Neural cell (in vitro differentiated cells): Measurements from ENCODE around the gene MYBBP1A. TPM values are rescaled to one million over a fixed set of nuclear protein-coding genes. Genes with fewer than 3 reads are reported as not detected.

Source experiments
- H2AFZ ChIP-seq: fragments of 200-600, 300-800 bp; sonication (generic), shearing (Covaris generic); 2 replicates; pipeline ENCODE4 v1.6.0; 2014; ENCODE audit warnings: low read depth, mild to moderate bottlenecking, antibody characterized with exemption, low read length, moderate library complexity
- H3F3A ChIP-seq: fragments of 200-600 bp; shearing (Covaris generic); 2 replicates; pipeline ENCODE4 v1.6.1; 2016; ENCODE audit warnings: mild to moderate bottlenecking, moderate library complexity, mixed read lengths, antibody characterized with exemption, low read length; ENCODE audit not compliant: insufficient read depth, poor library complexity, severe bottlenecking
- H3K27ac ChIP-seq: fragments of 200-600, 300-800 bp; sonication (generic), shearing (Covaris generic); 2 replicates; pipeline ENCODE4 v1.5.1; 2014; ENCODE audit warnings: mild to moderate bottlenecking, low read length, moderate library complexity
- H3K27me3 ChIP-seq: fragments of 300-800, 200-600 bp; sonication (generic), shearing (Covaris generic); 2 replicates; pipeline ENCODE4 v1.6.0; 2014; ENCODE audit warnings: mild to moderate bottlenecking, low read depth, low read length, moderate library complexity; ENCODE audit not compliant: insufficient read depth
- H3K36me3 ChIP-seq: fragments of 300-800, 200-600 bp; sonication (generic), shearing (Covaris generic); 2 replicates; pipeline ENCODE4 v1.5.1; 2014; ENCODE audit warnings: mild to moderate bottlenecking, antibody characterized with exemption, low read length, moderate library complexity; ENCODE audit not compliant: insufficient read depth
- H3K4me2 ChIP-seq: fragments of 300-800, 200-600 bp; sonication (generic), shearing (Covaris generic); 2 replicates; pipeline ENCODE4 v1.6.0; 2014; ENCODE audit warnings: mild to moderate bottlenecking, low read length
- H3K4me3 ChIP-seq: fragments of 300-800, 200-600 bp; sonication (generic), shearing (Covaris generic); 2 replicates; pipeline ENCODE4 v1.5.1; 2014; ENCODE audit warnings: mild to moderate bottlenecking, low read length, moderate library complexity
- H3K79me2 ChIP-seq: fragments of 200-600 bp; shearing (Covaris generic); replicated peaks from 2 replicates; pipeline ENCODE4 v1.6.0; 2014; ENCODE audit warnings: mild to moderate bottlenecking, low read length, moderate library complexity; ENCODE audit not compliant: insufficient read depth
- H3K9ac ChIP-seq: fragments of 300-800, 200-600 bp; sonication (generic), shearing (Covaris generic); 2 replicates; pipeline ENCODE4 v1.6.1; 2016; ENCODE audit warnings: mild to moderate bottlenecking, low read length, mixed read lengths
- H3K9me2 ChIP-seq: fragments of 200-600 bp; shearing (Covaris generic); 2 replicates; pipeline ENCODE4 v1.6.1; 2016; ENCODE audit warnings: mild to moderate bottlenecking, low read length, mixed read lengths; ENCODE audit not compliant: insufficient read depth
- H3K9me3 ChIP-seq: fragments of 200-600, 300-800 bp; sonication (generic), shearing (Covaris generic); 2 replicates; pipeline ENCODE4 v1.6.1; 2016; ENCODE audit warnings: mild to moderate bottlenecking, mixed run types, low read length, moderate library complexity, mixed read lengths
- H4K20me1 ChIP-seq: fragments of 200-600 bp; shearing (Covaris generic); 2 replicates; pipeline ENCODE4 v1.6.1; 2016; ENCODE audit warnings: mild to moderate bottlenecking, mixed run types; ENCODE audit not compliant: insufficient read depth
- CTCF ChIP-seq: fragments of 450-650 bp; IDR thresholded peaks from 2 replicates; pipeline ENCODE4 v1.5.1; 2014; ENCODE audit warnings: antibody characterized with exemption, mild to moderate bottlenecking, moderate library complexity; ENCODE audit not compliant: poor library complexity, severe bottlenecking
- EP300 ChIP-seq: fragments of 450-650 bp; conservative IDR thresholded peaks from 2 replicates; pipeline ENCODE4 v1.6.1; 2014; ENCODE audit warnings: antibody characterized with exemption, mild to moderate bottlenecking, moderate library complexity; ENCODE audit not compliant: poor library complexity, severe bottlenecking
- EZH2 ChIP-seq: fragments of 200-600, 300-800 bp; shearing (Covaris generic), sonication (generic); IDR thresholded peaks from 2 replicates; pipeline ENCODE4 v1.6.1; 2014; ENCODE audit warnings: antibody characterized with exemption, low read length, borderline replicate concordance, mild to moderate bottlenecking; ENCODE audit not compliant: insufficient read depth, poor library complexity, severe bottlenecking
- MXI1 ChIP-seq: fragments of 450-650 bp; conservative IDR thresholded peaks from 2 replicates; pipeline ENCODE4 v1.6.1; 2014; ENCODE audit warnings: antibody characterized with exemption, mild to moderate bottlenecking; ENCODE audit not compliant: poor library complexity, severe bottlenecking
- POLR2AphosphoS5 ChIP-seq: IDR thresholded peaks from 2 replicates; pipeline ENCODE4 v1.6.1; 2012
- RAD21 ChIP-seq: fragments of 450-650 bp; conservative IDR thresholded peaks from 2 replicates; pipeline ENCODE4 v1.6.1; 2014; ENCODE audit warnings: antibody characterized with exemption, mild to moderate bottlenecking, moderate library complexity
- SMC3 ChIP-seq: fragments of 450-650 bp; conservative IDR thresholded peaks from 2 replicates; pipeline ENCODE4 v1.6.1; 2014; ENCODE audit warnings: antibody characterized with exemption, mild to moderate bottlenecking, moderate library complexity; ENCODE audit not compliant: poor library complexity
- TAF1 ChIP-seq: IDR thresholded peaks from 2 replicates; pipeline ENCODE4 v1.6.1; 2012; ENCODE audit warnings: low read depth
- polyA plus RNA-seq: library from polyadenylated mRNA; depleted of rRNA; stranded (reverse); fragments of >200 nt; gene quantifications from 2 replicates; pipeline ENCODE4 v1.2.3, GENCODE V29; 2014
- TF ChIP-seq, protein P1 (sequence below): IDR thresholded peaks from 2 replicates; pipeline ENCODE4 v1.6.1; 2012; ENCODE audit warnings: borderline replicate concordance

Gene MYBBP1A
- polyA plus RNA-seq, 1 donor from 2014 or later, result 15.6 TPM

- Histone ChIP-seq H3K27ac (no peak overlapping the region), H2AFZ (no peak overlapping the region), H3K79me2 (no peaks in the 10 kb centered on the region), H3F3A (no peaks in the 10 kb centered on the region), H3K27me3 (no peaks in the 10 kb centered on the region), H3K9ac (no peak overlapping the region), H3K9me2 (no peaks in the 10 kb centered on the region), H3K4me3 (no peak overlapping the region), H3K36me3 (no peaks in the 10 kb centered on the region), H4K20me1 (no peaks in the 10 kb centered on the region), H3K4me2 (no peak overlapping the region), H3K9me3 (no peaks in the 10 kb centered on the region)
- TF ChIP-seq TAF1 (no peak), RAD21 (no peak), SMC3 (no peak), CTCF (no peak), EP300 (no peak), POLR2AphosphoS5 (no peak), EZH2 (no peak), MXI1 (no peak)
- TF ChIP-seq, protein P1, sequence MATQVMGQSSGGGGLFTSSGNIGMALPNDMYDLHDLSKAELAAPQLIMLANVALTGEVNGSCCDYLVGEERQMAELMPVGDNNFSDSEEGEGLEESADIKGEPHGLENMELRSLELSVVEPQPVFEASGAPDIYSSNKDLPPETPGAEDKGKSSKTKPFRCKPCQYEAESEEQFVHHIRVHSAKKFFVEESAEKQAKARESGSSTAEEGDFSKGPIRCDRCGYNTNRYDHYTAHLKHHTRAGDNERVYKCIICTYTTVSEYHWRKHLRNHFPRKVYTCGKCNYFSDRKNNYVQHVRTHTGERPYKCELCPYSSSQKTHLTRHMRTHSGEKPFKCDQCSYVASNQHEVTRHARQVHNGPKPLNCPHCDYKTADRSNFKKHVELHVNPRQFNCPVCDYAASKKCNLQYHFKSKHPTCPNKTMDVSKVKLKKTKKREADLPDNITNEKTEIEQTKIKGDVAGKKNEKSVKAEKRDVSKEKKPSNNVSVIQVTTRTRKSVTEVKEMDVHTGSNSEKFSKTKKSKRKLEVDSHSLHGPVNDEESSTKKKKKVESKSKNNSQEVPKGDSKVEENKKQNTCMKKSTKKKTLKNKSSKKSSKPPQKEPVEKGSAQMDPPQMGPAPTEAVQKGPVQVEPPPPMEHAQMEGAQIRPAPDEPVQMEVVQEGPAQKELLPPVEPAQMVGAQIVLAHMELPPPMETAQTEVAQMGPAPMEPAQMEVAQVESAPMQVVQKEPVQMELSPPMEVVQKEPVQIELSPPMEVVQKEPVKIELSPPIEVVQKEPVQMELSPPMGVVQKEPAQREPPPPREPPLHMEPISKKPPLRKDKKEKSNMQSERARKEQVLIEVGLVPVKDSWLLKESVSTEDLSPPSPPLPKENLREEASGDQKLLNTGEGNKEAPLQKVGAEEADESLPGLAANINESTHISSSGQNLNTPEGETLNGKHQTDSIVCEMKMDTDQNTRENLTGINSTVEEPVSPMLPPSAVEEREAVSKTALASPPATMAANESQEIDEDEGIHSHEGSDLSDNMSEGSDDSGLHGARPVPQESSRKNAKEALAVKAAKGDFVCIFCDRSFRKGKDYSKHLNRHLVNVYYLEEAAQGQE, result no peak
Observed at GRCh38 chr17:4545217-4545951, 9.8 kb downstream of the MYBBP1A start.

GRCh38 chr17:4544951-4545216 lies 10.3 kb downstream of the MYBBP1A start:
- H3K79me2 ChIP-seq, result no peaks in the 10 kb centered on the region
- no peaks in the 10 kb centered on the region for H4K20me1 ChIP-seq
- no peak overlapping the region for H3K9ac ChIP-seq
- H3K4me2 ChIP-seq, result no peak overlapping the region
- H3K27ac ChIP-seq, result no peak overlapping the region
- no peak for TF ChIP-seq RAD21
- TF ChIP-seq, protein P1, result no peak
- no peaks in the 10 kb centered on the region for H3K27me3 ChIP-seq
- no peaks in the 10 kb centered on the region for H3F3A ChIP-seq
- H3K9me2 ChIP-seq, result no peaks in the 10 kb centered on the region
- no peaks in the 10 kb centered on the region for H3K36me3 ChIP-seq
- no peak overlapping the region for H3K4me3 ChIP-seq
- H2AFZ ChIP-seq, result no peak overlapping the region
- H3K9me3 ChIP-seq, result no peaks in the 10 kb centered on the region
